Adrenal gland (tissue), 5 donors: ENCODE results near the gene RAP1A.

Source experiments
- CTCF ChIP-seq, 6 experiments: fragments of 450-650 bp in 4 of 6; fragments of 200-600 bp in 2 of 6; sonication (generic) in 1 of 6; IDR thresholded peaks; 1 replicate in 5 of 6; 2 replicates in 1 of 6; pipeline versions ENCODE4 v1.5.1 to v1.8.0; 2016 to 2021; ENCODE audit warnings: antibody characterized with exemption in 6 of 6, mild to moderate bottlenecking in 2 of 6, moderate library complexity in 1 of 6
- POLR2A ChIP-seq, 2 donors: fragments of 450-650 bp; IDR thresholded peaks; one replicate each; pipeline ENCODE4 v1.6.1; 2017; ENCODE audit warnings: antibody characterized with exemption in 2 of 2, mild to moderate bottlenecking in 2 of 2, moderate library complexity in 1 of 2
- donor health status: DM: no; HTN: no; CAD: no.

GRCh38 chr1:111581166-111581565, 38.4 kb upstream of the RAP1A start:
- TF ChIP-seq CTCF (IDR thresholded peaks at IDR 0.05) (no peak), POLR2A (IDR thresholded peaks at IDR 0.05) (no peak)
